ENCODE measurements around the gene MAT2B. TPM values are rescaled to one million over a fixed set of nuclear protein-coding genes. Genes with fewer than 3 reads are reported as not detected.

MAT2B gene
- total and polyA plus RNA-seq, 2 of the 13 experiments (the other 11 are each of a cell fraction or from before 2014, with no cell fraction given) = 20.2 to 37.1 TPM

DNA sequence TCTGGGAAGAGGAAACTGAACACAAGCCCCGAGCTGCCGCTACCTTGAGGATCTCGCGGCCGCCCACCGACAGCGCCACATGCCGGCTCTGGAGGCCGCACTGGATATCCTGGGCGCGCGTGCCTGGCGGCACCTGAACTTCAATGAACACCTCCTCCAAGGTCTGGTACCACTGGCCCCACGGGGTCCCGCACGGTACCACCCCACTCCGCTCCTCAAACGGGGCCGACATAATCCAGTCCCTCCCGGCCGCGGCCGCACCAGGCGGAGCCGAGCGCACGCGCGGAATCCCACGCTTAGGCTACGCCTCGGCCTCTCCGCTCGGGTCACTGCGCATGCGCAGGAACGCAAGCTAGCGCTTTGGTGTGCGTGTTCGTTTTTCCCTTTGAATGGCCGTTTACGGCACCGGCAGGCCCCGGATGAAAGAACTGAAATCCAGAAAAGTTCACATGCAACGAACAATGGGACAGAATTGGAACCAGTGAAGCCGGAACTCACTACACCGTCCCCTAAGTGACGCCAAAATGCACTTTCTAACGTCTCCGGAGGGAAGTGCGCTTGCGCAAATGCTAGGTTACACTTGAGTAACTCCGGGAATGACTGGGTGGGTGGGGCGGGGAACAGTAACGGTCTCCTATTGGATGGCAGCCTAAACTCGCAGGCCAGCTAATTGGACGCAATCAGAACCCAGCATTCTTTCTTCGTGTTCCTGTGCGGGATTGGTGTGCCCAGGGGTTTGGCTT, 45.4 kb upstream of the MAT2B start, which contains the start of gene NUDCD2 (continued):
- TF ChIP-seq, protein P1, sequence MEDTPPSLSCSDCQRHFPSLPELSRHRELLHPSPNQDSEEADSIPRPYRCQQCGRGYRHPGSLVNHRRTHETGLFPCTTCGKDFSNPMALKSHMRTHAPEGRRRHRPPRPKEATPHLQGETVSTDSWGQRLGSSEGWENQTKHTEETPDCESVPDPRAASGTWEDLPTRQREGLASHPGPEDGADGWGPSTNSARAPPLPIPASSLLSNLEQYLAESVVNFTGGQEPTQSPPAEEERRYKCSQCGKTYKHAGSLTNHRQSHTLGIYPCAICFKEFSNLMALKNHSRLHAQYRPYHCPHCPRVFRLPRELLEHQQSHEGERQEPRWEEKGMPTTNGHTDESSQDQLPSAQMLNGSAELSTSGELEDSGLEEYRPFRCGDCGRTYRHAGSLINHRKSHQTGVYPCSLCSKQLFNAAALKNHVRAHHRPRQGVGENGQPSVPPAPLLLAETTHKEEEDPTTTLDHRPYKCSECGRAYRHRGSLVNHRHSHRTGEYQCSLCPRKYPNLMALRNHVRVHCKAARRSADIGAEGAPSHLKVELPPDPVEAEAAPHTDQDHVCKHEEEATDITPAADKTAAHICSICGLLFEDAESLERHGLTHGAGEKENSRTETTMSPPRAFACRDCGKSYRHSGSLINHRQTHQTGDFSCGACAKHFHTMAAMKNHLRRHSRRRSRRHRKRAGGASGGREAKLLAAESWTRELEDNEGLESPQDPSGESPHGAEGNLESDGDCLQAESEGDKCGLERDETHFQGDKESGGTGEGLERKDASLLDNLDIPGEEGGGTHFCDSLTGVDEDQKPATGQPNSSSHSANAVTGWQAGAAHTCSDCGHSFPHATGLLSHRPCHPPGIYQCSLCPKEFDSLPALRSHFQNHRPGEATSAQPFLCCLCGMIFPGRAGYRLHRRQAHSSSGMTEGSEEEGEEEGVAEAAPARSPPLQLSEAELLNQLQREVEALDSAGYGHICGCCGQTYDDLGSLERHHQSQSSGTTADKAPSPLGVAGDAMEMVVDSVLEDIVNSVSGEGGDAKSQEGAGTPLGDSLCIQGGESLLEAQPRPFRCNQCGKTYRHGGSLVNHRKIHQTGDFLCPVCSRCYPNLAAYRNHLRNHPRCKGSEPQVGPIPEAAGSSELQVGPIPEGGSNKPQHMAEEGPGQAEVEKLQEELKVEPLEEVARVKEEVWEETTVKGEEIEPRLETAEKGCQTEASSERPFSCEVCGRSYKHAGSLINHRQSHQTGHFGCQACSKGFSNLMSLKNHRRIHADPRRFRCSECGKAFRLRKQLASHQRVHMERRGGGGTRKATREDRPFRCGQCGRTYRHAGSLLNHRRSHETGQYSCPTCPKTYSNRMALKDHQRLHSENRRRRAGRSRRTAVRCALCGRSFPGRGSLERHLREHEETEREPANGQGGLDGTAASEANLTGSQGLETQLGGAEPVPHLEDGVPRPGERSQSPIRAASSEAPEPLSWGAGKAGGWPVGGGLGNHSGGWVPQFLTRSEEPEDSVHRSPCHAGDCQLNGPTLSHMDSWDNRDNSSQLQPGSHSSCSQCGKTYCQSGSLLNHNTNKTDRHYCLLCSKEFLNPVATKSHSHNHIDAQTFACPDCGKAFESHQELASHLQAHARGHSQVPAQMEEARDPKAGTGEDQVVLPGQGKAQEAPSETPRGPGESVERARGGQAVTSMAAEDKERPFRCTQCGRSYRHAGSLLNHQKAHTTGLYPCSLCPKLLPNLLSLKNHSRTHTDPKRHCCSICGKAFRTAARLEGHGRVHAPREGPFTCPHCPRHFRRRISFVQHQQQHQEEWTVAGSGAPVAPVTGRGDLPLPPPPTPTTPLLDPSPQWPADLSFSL (CRISPR knock-in tag; IDR thresholded peaks at IDR 0.05) = no peak
- 0 out of 2 replicates have a peak, but pooled peaks have one; percentile 91 for TF ChIP-seq ZNF567 (CRISPR knock-in tag; IDR thresholded peaks at IDR 0.05; ENCODE audit: borderline replicate concordance)
- no peak for TF ChIP-seq NFIC (IDR thresholded peaks at IDR 0.05; ENCODE audit: low read length)
- TF ChIP-seq ZBTB7A (CRISPR knock-in tag; IDR thresholded peaks at IDR 0.05) = no peak
- TF ChIP-seq AKAP8 (CRISPR knock-in tag; IDR thresholded peaks at IDR 0.05) = no peak
- peak; percentile 66 for TF ChIP-seq POGZ (CRISPR knock-in tag; IDR thresholded peaks at IDR 0.05)
- TF ChIP-seq, protein P2, sequence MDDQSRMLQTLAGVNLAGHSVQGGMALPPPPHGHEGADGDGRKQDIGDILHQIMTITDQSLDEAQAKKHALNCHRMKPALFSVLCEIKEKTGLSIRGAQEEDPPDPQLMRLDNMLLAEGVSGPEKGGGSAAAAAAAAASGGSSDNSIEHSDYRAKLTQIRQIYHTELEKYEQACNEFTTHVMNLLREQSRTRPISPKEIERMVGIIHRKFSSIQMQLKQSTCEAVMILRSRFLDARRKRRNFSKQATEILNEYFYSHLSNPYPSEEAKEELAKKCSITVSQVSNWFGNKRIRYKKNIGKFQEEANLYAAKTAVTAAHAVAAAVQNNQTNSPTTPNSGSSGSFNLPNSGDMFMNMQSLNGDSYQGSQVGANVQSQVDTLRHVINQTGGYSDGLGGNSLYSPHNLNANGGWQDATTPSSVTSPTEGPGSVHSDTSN (CRISPR knock-in tag; IDR thresholded peaks at IDR 0.05; ENCODE audit: borderline replicate concordance) = peak; percentile 80; the same call in 1 of the 2 replicates
- TF ChIP-seq, protein P3, sequence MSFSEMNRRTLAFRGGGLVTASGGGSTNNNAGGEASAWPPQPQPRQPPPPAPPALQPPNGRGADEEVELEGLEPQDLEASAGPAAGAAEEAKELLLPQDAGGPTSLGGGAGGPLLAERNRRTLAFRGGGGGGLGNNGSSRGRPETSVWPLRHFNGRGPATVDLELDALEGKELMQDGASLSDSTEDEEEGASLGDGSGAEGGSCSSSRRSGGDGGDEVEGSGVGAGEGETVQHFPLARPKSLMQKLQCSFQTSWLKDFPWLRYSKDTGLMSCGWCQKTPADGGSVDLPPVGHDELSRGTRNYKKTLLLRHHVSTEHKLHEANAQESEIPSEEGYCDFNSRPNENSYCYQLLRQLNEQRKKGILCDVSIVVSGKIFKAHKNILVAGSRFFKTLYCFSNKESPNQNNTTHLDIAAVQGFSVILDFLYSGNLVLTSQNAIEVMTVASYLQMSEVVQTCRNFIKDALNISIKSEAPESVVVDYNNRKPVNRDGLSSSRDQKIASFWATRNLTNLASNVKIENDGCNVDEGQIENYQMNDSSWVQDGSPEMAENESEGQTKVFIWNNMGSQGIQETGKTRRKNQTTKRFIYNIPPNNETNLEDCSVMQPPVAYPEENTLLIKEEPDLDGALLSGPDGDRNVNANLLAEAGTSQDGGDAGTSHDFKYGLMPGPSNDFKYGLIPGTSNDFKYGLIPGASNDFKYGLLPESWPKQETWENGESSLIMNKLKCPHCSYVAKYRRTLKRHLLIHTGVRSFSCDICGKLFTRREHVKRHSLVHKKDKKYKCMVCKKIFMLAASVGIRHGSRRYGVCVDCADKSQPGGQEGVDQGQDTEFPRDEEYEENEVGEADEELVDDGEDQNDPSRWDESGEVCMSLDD (CRISPR knock-in tag; IDR thresholded peaks at IDR 0.05; ENCODE audit: borderline replicate concordance) = peak; percentile 83
- no peak for TF ChIP-seq ZNF672 (CRISPR knock-in tag; IDR thresholded peaks at IDR 0.05)
- no peak for TF ChIP-seq ZNF850 (CRISPR knock-in tag; conservative IDR thresholded peaks at IDR 0.05)
- TF ChIP-seq, protein P4, sequence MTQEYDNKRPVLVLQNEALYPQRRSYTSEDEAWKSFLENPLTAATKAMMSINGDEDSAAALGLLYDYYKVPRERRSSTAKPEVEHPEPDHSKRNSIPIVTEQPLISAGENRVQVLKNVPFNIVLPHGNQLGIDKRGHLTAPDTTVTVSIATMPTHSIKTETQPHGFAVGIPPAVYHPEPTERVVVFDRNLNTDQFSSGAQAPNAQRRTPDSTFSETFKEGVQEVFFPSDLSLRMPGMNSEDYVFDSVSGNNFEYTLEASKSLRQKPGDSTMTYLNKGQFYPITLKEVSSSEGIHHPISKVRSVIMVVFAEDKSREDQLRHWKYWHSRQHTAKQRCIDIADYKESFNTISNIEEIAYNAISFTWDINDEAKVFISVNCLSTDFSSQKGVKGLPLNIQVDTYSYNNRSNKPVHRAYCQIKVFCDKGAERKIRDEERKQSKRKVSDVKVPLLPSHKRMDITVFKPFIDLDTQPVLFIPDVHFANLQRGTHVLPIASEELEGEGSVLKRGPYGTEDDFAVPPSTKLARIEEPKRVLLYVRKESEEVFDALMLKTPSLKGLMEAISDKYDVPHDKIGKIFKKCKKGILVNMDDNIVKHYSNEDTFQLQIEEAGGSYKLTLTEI (CRISPR knock-in tag; conservative IDR thresholded peaks at IDR 0.05) = no peak
- TF ChIP-seq RFXAP (CRISPR knock-in tag; IDR thresholded peaks at IDR 0.05; ENCODE audit: borderline replicate concordance) = no peak
- TF ChIP-seq ZNF230 (CRISPR knock-in tag; IDR thresholded peaks at IDR 0.05) = peak; percentile 93; the same call in 1 of the 2 replicates
- 0 out of 2 replicates have a peak, but pooled peaks have one; percentile 67 for TF ChIP-seq SMYD3 (CRISPR knock-in tag; IDR thresholded peaks at IDR 0.05)
